Right atrium auricular region (tissue), 2 donors: ENCODE data around the gene BCLAF1. TPM values are rescaled to one million over a fixed set of nuclear protein-coding genes. Genes with fewer than 3 reads are reported as not detected.

ENCODE experiments used
- DNase-seq: peaks from one replicate; pipeline ENCODE4 v3.0.0-alpha.2; 2019; ENCODE audit warnings: low spot score
- H3K27ac ChIP-seq, 2 donors: fragments of 200-600 bp; sonication (generic); 1 replicate in 1 of 2; 2 replicates in 1 of 2; pipeline ENCODE4 v1.5.1; 2016 to 2019
- H3K27me3 ChIP-seq, 2 donors: fragments of 200-600 bp; sonication (generic); one replicate each; pipeline versions ENCODE4 v1.5.1 to v1.6.0; 2017 to 2019
- H3K36me3 ChIP-seq: fragments of 200-600 bp; sonication (generic); one replicate; pipeline ENCODE4 v1.5.1; 2016
- H3K4me1 ChIP-seq, 2 donors: fragments of 200-600 bp; sonication (generic); one replicate each; pipeline versions ENCODE4 v1.5.1 to v1.6.0; 2017 to 2019
- H3K4me3 ChIP-seq, 2 donors: fragments of 200-600 bp; sonication (generic); 1 replicate in 1 of 2; 2 replicates in 1 of 2; pipeline ENCODE4 v1.5.1; 2017 to 2019; ENCODE audit warnings: mild to moderate bottlenecking in 1 of 2, moderate library complexity in 1 of 2
- H3K9me3 ChIP-seq, 2 donors: fragments of 200-600 bp; sonication (generic); one replicate each; pipeline ENCODE4 v1.5.1; 2019
- CTCF ChIP-seq, 2 donors: fragments of 200-600 bp; sonication (generic); IDR thresholded peaks; one replicate each; pipeline ENCODE4 v1.5.1; 2019; ENCODE audit warnings: antibody characterized with exemption in 2 of 2
- total RNA-seq, 2 donors: library from RNA; depleted of rRNA; stranded (reverse); fragments of >200 nt; gene quantifications; one replicate each; pipeline ENCODE4 v1.1.0, GENCODE V29; 2016

Gene BCLAF1
- total RNA-seq, 2 donors from 2014 or later, result 47.9 to 49.4 TPM

GRCh38 chr6:136213853-136214252 lies 75.8 kb downstream of the BCLAF1 start:
- H3K9me3 ChIP-seq, result no peaks in the 10 kb centered on the region
- no peaks in the 10 kb centered on the region for H3K36me3 ChIP-seq
- TF ChIP-seq CTCF (IDR thresholded peaks at IDR 0.05), result no peak
- DNase-seq, result no peak
- H3K4me1 ChIP-seq, result no peaks in the 10 kb centered on the region
- H3K4me3 ChIP-seq, result no peak overlapping the region
- no peaks in the 10 kb centered on the region for H3K27me3 ChIP-seq
- H3K27ac ChIP-seq, result no peak overlapping the region

GRCh38 chr6:136213012-136213539 lies 76.6 kb downstream of the BCLAF1 start:
- Histone ChIP-seq H3K9me3 (no peaks in the 10 kb centered on the region), H3K36me3 (no peaks in the 10 kb centered on the region), H3K4me1 (no peaks in the 10 kb centered on the region), H3K27ac (no peak overlapping the region), H3K27me3 (no peaks in the 10 kb centered on the region), H3K4me3 (no peak overlapping the region)
- DNase-seq, result no peak
- no peak for TF ChIP-seq CTCF (IDR thresholded peaks at IDR 0.05)

- Histone ChIP-seq H3K4me3 (no peak overlapping the region), H3K9me3 (no peaks in the 10 kb centered on the region), H3K27me3 (no peaks in the 10 kb centered on the region), H3K4me1 (no peaks in the 10 kb centered on the region), H3K27ac (no peak overlapping the region), H3K36me3 (no peaks in the 10 kb centered on the region)
- no peak for TF ChIP-seq CTCF (IDR thresholded peaks at IDR 0.05)
- no peak for DNase-seq
Observed at GRCh38 chr6:136212608-136213007, 77.0 kb downstream of the BCLAF1 start.

GRCh38 chr6:136210398-136211165 lies 79.1 kb downstream of the BCLAF1 start:
- Histone ChIP-seq H3K27me3 (no peaks in the 10 kb centered on the region), H3K36me3 (no peaks in the 10 kb centered on the region), H3K27ac (no peak overlapping the region), H3K4me3 (no peak overlapping the region), H3K4me1 (no peaks in the 10 kb centered on the region), H3K9me3 (no peaks in the 10 kb centered on the region)
- no peak for DNase-seq
- no peak for TF ChIP-seq CTCF (IDR thresholded peaks at IDR 0.05)

GRCh38 chr6:136209496-136209895 lies 80.2 kb downstream of the BCLAF1 start:
- TF ChIP-seq CTCF (IDR thresholded peaks at IDR 0.05), result no peak
- Histone ChIP-seq H3K27ac (no peak overlapping the region), H3K9me3 (no peaks in the 10 kb centered on the region), H3K4me3 (no peak overlapping the region), H3K27me3 (no peaks in the 10 kb centered on the region), H3K36me3 (no peaks in the 10 kb centered on the region), H3K4me1 (no peaks in the 10 kb centered on the region)
- DNase-seq, result no peak
